Prostate gland (tissue), 2 donors: ENCODE data around the gene RAB19. TPM values are rescaled to one million over a fixed set of nuclear protein-coding genes. Genes with fewer than 3 reads are reported as not detected.
"Not testable (repeated sequence)": the region's sequence is repeated elsewhere in the genome, so short reads cannot be mapped to it uniquely, and the experiment has no call there.

Source experiments
- DNase-seq: peaks from one replicate; pipeline ENCODE4 v3.0.0-alpha.2; 2019; ENCODE audit warnings: low spot score
- H3K27ac ChIP-seq, 2 donors: fragments of 200-600 bp; sonication (generic); 2 replicates each; pipeline ENCODE4 v1.5.1; 2017 to 2019
- H3K27me3 ChIP-seq: fragments of 200-600 bp; sonication (generic); replicated peaks from 2 replicates; pipeline ENCODE4 v1.5.1; 2019; ENCODE audit not compliant: insufficient read depth
- H3K36me3 ChIP-seq, 2 donors: fragments of 200-600 bp; sonication (generic); 1 replicate in 1 of 2; 2 replicates in 1 of 2; pipeline versions ENCODE4 v1.5.1 to v1.8.1; 2017 to 2019
- H3K4me1 ChIP-seq: fragments of 200-600 bp; sonication (generic); replicated peaks from 2 replicates; pipeline ENCODE4 v1.5.1; 2019
- H3K4me3 ChIP-seq, 2 donors: fragments of 200-600 bp; sonication (generic); 2 replicates each; pipeline ENCODE4 v1.5.1; 2017 to 2019
- H3K9me3 ChIP-seq: fragments of 200-600 bp; sonication (generic); 2 replicates; pipeline ENCODE4 v1.5.1; 2017
- CTCF ChIP-seq, 4 experiments: fragments of 200-600 bp in 2 of 4; fragments of 450-650 bp in 2 of 4; sonication (generic) in 2 of 4; IDR thresholded peaks; 1 replicate in 3 of 4; 2 replicates in 1 of 4; pipeline ENCODE4 v1.5.1; 2016 to 2019; ENCODE audit warnings: antibody characterized with exemption in 4 of 4, mild to moderate bottlenecking in 2 of 4, moderate library complexity in 2 of 4
- POLR2A ChIP-seq: fragments of 450-650 bp; IDR thresholded peaks from one replicate; pipeline ENCODE4 v1.6.1; 2016; ENCODE audit warnings: antibody characterized with exemption, mild to moderate bottlenecking
- POLR2AphosphoS5 ChIP-seq: sonication (generic); formaldehyde crosslinking; IDR thresholded peaks from one replicate; pipeline ENCODE4 v1.6.1; 2017; ENCODE audit warnings: antibody characterized with exemption
- WGBS: methylation state at CpG from one replicate; pipeline ENCODE4 v1.1.5; 2018; 5-methylcytosine and 5-hydroxymethylcytosine counted together
- intact Hi-C: fragments of 100-400 bp; cut with DNase I; formaldehyde crosslinking; loops from one replicate; pipeline ENCODE4 v1.14.2; 2022
- total RNA-seq, 2 donors: library from RNA; depleted of rRNA; stranded (reverse); fragments of >200 nt; gene quantifications; one replicate each; pipeline ENCODE4 v1.1.0, GENCODE V29; 2016

RAB19 gene
- total RNA-seq, 2 donors from 2014 or later, result 0.80 to 9.3 TPM

DNA sequence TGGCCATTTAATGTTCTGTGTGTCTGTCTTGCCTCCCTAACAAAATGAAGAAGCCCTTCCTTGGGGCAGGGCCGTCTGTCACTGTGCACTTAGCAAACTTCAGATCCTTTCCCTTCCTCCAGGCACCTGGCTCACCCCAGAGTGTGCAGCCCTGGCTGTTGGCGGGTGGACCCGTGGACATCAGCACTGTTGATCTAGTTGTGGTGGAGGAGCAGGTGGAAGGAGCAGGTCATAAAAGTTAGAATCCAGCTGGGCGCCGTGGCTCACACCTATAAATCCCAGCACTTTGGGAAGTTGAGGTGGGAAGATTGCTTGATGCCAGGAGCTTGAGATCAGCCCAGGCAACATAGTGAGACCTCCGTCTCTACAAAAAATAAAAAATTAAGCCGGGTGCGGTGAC is 12.7 kb downstream of the RAB19 start:
- intact Hi-C loops, result no loop called here
- H3K27me3 ChIP-seq, result no peaks in the 10 kb centered on the region
- no peak overlapping the region for H3K27ac ChIP-seq
- no peak for DNase-seq
- H3K36me3 ChIP-seq, result no peaks in the 10 kb centered on the region
- TF ChIP-seq CTCF (IDR thresholded peaks at IDR 0.05), result no peak
- TF ChIP-seq POLR2AphosphoS5, result no peak
- TF ChIP-seq POLR2A, result no peak
- no peaks in the 10 kb centered on the region for H3K4me1 ChIP-seq
- 74% methylated on average over 8 of the region's 8 CpGs for WGBS
- no peaks in the 10 kb centered on the region for H3K9me3 ChIP-seq
- H3K4me3 ChIP-seq, result no peak overlapping the region

DNA sequence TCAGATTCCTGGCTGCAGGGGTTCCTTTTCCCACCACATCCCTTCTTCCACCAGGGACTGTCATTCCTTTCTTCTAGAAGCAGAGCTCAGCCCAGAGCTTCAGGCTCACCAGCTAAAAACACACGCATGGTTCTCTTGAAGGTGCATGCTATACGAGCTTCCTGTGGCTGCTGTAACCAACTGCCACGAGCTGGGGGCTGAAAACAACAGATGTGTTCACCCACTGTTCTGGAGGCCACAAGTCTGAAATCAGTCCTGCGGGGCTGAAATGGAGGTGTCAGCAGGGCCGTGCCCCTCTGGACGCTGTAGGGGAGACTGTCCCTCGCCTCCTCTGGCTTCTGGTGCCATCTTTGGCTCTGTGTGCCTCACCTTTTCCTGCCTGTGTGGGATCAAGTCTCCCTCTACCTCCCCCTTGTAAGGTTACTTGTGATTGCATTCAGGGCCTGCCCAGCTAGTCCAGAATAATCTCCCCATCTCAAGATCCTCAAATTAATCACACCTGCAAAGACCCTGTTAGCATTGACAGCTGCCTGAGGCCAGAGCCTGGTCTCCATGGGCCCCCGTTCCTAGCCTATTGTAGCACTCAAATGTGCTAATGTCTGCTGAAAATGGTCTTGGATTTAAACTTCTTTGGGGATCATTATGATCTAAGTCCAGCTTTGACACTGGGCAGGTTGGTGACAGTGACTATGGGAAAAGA is 13.7 kb downstream of the RAB19 start:
- H3K27ac ChIP-seq, result no peak overlapping the region
- TF ChIP-seq CTCF (IDR thresholded peaks at IDR 0.05) (no peak), POLR2AphosphoS5 (no peak), POLR2A (no peak)
- intact Hi-C loops, result no loop called here
- H3K4me1 ChIP-seq, result no peaks in the 10 kb centered on the region
- no peaks in the 10 kb centered on the region for H3K36me3 ChIP-seq
- DNase-seq, result no peak
- no peaks in the 10 kb centered on the region for H3K9me3 ChIP-seq
- 73% methylated on average over 8 of the region's 8 CpGs for WGBS
- no peak overlapping the region for H3K4me3 ChIP-seq
- H3K27me3 ChIP-seq, result no peaks in the 10 kb centered on the region

DNA sequence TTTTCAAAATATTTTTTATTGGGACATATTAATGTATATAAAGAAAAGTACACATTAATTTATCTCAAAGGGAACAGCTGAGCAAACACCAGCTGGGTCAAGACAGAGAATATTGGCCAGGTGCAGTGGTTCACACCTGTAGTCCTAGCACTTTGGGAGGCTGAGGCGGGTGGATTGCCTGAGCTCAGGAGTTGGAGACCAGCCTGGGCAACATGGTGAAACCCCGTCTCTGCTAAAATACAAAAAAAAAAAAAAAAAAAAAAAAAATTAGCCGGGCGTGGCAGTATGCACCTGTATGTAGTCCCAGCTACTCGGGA is 14.3 kb downstream of the RAB19 start:
- H3K4me1 ChIP-seq, H3K9me3 ChIP-seq, H3K27ac ChIP-seq, H3K36me3 ChIP-seq, DNase-seq, H3K27me3 ChIP-seq, H3K4me3 ChIP-seq, intact Hi-C loops: not testable (repeated sequence)
- WGBS, result 60% methylated on average over 5 of the region's 5 CpGs

DNA sequence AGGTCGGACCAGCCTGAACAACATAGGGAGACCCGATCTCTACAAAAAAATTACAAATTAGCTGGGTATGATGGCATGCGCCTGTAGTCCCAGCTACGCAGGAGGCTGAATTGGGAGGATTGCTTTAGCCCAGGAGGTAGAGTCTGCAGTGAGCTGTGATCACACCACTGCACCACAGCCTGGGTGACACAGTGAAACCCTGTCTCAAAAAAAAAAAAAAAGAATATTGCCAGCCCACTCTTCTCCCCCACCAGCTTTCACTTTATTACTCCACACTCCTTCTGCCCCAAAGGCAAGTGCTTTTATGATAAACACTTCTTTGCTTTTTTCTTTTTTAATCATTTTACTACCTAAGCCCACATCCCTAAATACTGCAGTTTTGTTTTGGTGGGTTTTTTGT is 14.8 kb downstream of the RAB19 start:
- H3K27me3 ChIP-seq, result no peaks in the 10 kb centered on the region
- no peaks in the 10 kb centered on the region for H3K36me3 ChIP-seq
- 90% methylated on average over 4 of the region's 4 CpGs for WGBS
- no peak for DNase-seq
- no peak overlapping the region for H3K27ac ChIP-seq
- intact Hi-C loops, result no loop called here
- no peaks in the 10 kb centered on the region for H3K9me3 ChIP-seq
- TF ChIP-seq CTCF (IDR thresholded peaks at IDR 0.05) (no peak), POLR2AphosphoS5 (no peak), POLR2A (no peak)
- no peak overlapping the region for H3K4me3 ChIP-seq
- no peaks in the 10 kb centered on the region for H3K4me1 ChIP-seq

DNA sequence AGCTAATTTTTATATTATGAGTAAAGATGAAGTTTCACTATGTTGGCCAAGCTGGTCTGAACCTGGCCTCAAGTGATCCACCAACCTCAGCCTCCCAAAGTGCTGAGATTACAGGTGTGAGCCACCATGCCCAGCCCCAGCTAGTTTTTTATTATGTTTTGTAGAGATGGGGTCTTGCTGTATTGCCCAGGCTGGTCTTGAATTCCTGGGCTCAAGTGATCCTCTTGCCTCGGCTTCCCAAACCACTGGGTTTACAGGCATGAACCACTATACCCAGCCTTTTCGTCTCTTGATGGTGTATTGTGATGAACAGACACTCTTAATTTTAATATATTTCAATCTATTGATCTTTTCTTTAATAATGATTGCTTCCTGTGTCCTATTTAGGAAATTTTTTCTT is 17.7 kb downstream of the RAB19 start:
- intact Hi-C loops, result no loop called here
- no peaks in the 10 kb centered on the region for H3K36me3 ChIP-seq
- H3K27me3 ChIP-seq, result no peaks in the 10 kb centered on the region
- no peak for DNase-seq
- H3K27ac ChIP-seq, result no peak overlapping the region
- no peak for TF ChIP-seq CTCF (IDR thresholded peaks at IDR 0.05)
- TF ChIP-seq POLR2A, result no peak
- TF ChIP-seq POLR2AphosphoS5, result no peak
- 91% methylated on average over 2 of the region's 2 CpGs for WGBS
- no peak overlapping the region for H3K4me3 ChIP-seq
- no peaks in the 10 kb centered on the region for H3K9me3 ChIP-seq
- no peaks in the 10 kb centered on the region for H3K4me1 ChIP-seq
